HCT116 (cell line): ENCODE measurements around the gene YBEY. TPM values are rescaled to one million over a fixed set of nuclear protein-coding genes. Genes with fewer than 3 reads are reported as not detected.
"Not testable (repeated sequence)": the region's sequence is repeated elsewhere in the genome, so short reads cannot be mapped to it uniquely, and the experiment has no call there.

Experiments
- ATAC-seq: fragments of 200-7000 bp; cut with Tn5 transposase; 2 replicates; pipeline ENCODE4 v1.9.1; 2020; ENCODE audit warnings: mild to moderate bottlenecking, moderate library complexity
- BruUV-seq: library from RNA; stranded (reverse); fragments of 400-500 nt; replicated peaks from 2 replicates; lab custom pipeline; 2021; lab: Mats Ljungman, UMichigan
- CTCF ChIA-PET: fragments of 300-600 bp; sonication (Branson Sonifier 250); formaldehyde crosslinking; loops from one replicate; lab custom pipeline; 2021; ENCODE audit warnings: antibody characterized with exemption; lab: Charles Lee
- POLR2A ChIA-PET: fragments of 300-600, 350-600 bp; sonication (Branson Sonifier 250); formaldehyde crosslinking; loops from one replicate; lab custom pipeline; 2021; ENCODE audit warnings: antibody characterized with exemption; lab: Charles Lee
- RAD21 ChIA-PET, 2 experiments: fragments of 300-600 bp; sonication (Branson Sonifier 250); formaldehyde crosslinking; loops; one replicate each; lab custom pipeline; 2023; ENCODE audit warnings: low total read pairs in 2 of 2; ENCODE audit not compliant: uncharacterized antibody in 2 of 2, unreplicated experiment in 2 of 2, low non-redundant PET in 1 of 2; lab: Charles Lee
- DNase-seq: peaks from one replicate; pipeline ENCODE4 v3.0.0-alpha.2; 2010; ENCODE audit warnings: low read depth, low spot score
- H2AFZ ChIP-seq: fragments of 200-600 bp; shearing (Covaris generic), sonication (generic); 2 replicates; pipeline ENCODE4 v1.6.1; 2017; ENCODE audit warnings: low read depth, mixed run types, mixed read lengths, antibody characterized with exemption, low read length; ENCODE audit not compliant: poor library complexity, severe bottlenecking
- H3K27ac ChIP-seq: 2 replicates; pipeline ENCODE4 v1.5.1; 2012; ENCODE audit warnings: low read depth, low read length
- H3K27me3 ChIP-seq: fragments of 200-600 bp; sonication (generic); 2 replicates; pipeline ENCODE4 v1.6.1; 2016; ENCODE audit warnings: mixed run types, low read length, mixed read lengths; ENCODE audit not compliant: insufficient read depth
- H3K36me3 ChIP-seq, 2 experiments: fragments of 200-500 bp in 1 of 2; fragments of 200-600 bp in 1 of 2; sonication (Bioruptor generic) in 1 of 2; sonication (generic) in 1 of 2; 2 replicates each; pipeline versions ENCODE4 v1.5.1 to v1.6.1; 2014 to 2016; ENCODE audit warnings: low read length in 2 of 2, inconsistent platforms in 1 of 2, mixed read lengths in 1 of 2, mixed run types in 1 of 2; ENCODE audit not compliant: insufficient read depth in 2 of 2, control insufficient read depth in 1 of 2
- H3K4me1 ChIP-seq, 2 experiments: fragments of 200-600 bp in 1 of 2; sonication (generic) in 1 of 2; 2 replicates each; pipeline versions ENCODE4 v1.5.1 to v1.6.1; 2012 to 2017; ENCODE audit warnings: low read length in 2 of 2, inconsistent platforms in 1 of 2, mild to moderate bottlenecking in 1 of 2, mixed read lengths in 1 of 2, mixed run types in 1 of 2, moderate library complexity in 1 of 2; ENCODE audit not compliant: insufficient read depth in 2 of 2, control insufficient read depth in 1 of 2
- H3K4me2 ChIP-seq: fragments of 200-600 bp; sonication (generic); 2 replicates; pipeline ENCODE4 v1.6.1; 2017; ENCODE audit warnings: mixed run types, low read length, mixed read lengths
- H3K4me3 ChIP-seq, 2 experiments: fragments of 200-600 bp in 1 of 2; sonication (generic) in 1 of 2; replicated peaks in 1 of 2; 2 replicates each; pipeline ENCODE4 v1.5.1; 2011 to 2016; ENCODE audit warnings: low read length in 2 of 2, control low read depth in 1 of 2, low read depth in 1 of 2, mild to moderate bottlenecking in 1 of 2, mixed read lengths in 1 of 2, mixed run types in 1 of 2
- H3K79me2 ChIP-seq: fragments of 200-600 bp; sonication (generic); 2 replicates; pipeline ENCODE4 v1.6.1; 2017; ENCODE audit warnings: mild to moderate bottlenecking, mixed run types, low read length, moderate library complexity, mixed read lengths; ENCODE audit not compliant: insufficient read depth
- H3K9ac ChIP-seq: fragments of 200-600 bp; sonication (generic); 2 replicates; pipeline ENCODE4 v1.6.1; 2016; ENCODE audit warnings: low read length, mixed read lengths
- H3K9me2 ChIP-seq: fragments of 200-600 bp; sonication (generic), shearing (Covaris generic); 2 replicates; pipeline ENCODE4 v1.6.1; 2017; ENCODE audit warnings: mixed run types, mild to moderate bottlenecking, moderate library complexity; ENCODE audit not compliant: insufficient read depth
- H3K9me3 ChIP-seq, 2 experiments: fragments of 200-500 bp in 1 of 2; fragments of 200-600 bp in 1 of 2; sonication (Bioruptor generic) in 1 of 2; sonication (generic) in 1 of 2; 2 replicates each; pipeline ENCODE4 v1.6.1; 2014 to 2017; ENCODE audit warnings: low read length in 2 of 2, mixed read lengths in 2 of 2, inconsistent platforms in 1 of 2, low read depth in 1 of 2, mild to moderate bottlenecking in 1 of 2, mixed run types in 1 of 2, moderate library complexity in 1 of 2; ENCODE audit not compliant: control insufficient read depth in 1 of 2, insufficient read depth in 1 of 2
- H4K20me1 ChIP-seq: fragments of 200-600 bp; sonication (generic), shearing (Covaris generic); 2 replicates; pipeline ENCODE4 v1.6.1; 2017; ENCODE audit warnings: mixed run types, mild to moderate bottlenecking, moderate library complexity; ENCODE audit not compliant: insufficient read depth
- ATF3 ChIP-seq: IDR thresholded peaks from 2 replicates; pipeline ENCODE4 v1.6.1; 2012
- EZH2 ChIP-seq: fragments of 200-600 bp; sonication (generic); IDR thresholded peaks from 2 replicates; pipeline ENCODE4 v1.6.1; 2017; ENCODE audit warnings: antibody characterized with exemption, mixed run types
- SP1 ChIP-seq: IDR thresholded peaks from 2 replicates; pipeline ENCODE4 v1.6.1; 2012; ENCODE audit warnings: low read depth
- ZNF274 ChIP-seq: fragments of 200-500 bp; sonication (Bioruptor generic); IDR thresholded peaks from 2 replicates; pipeline ENCODE4 v1.6.1; 2014; ENCODE audit warnings: mild to moderate bottlenecking, low read depth, low read length, inconsistent platforms
- intact Hi-C: fragments of 100-400 bp; cut with micrococcal nuclease; formaldehyde crosslinking; loops from 2 replicates; pipeline ENCODE4 v1.10.0; 2022
- total RNA-seq: library from RNA; stranded (reverse); gene quantifications from one replicate; pipeline ENCODE4 v1.2.1, GENCODE V29; 2021; ENCODE audit not compliant: unreplicated experiment

YBEY gene
- total RNA-seq, 1 experiment from 2014 or later = 31.5 TPM

GRCh38 chr21:46239817-46240325 is 46.3 kb upstream of the YBEY start:
- intact Hi-C loops = no loop called here
- BruUV-seq = no TSS peak
- peaks cover 69 to 79% of the 10 kb centered on the region in 2 experiments for H3K36me3 ChIP-seq
- H3K4me1 ChIP-seq = no peaks in the 10 kb centered on the region
- POLR2A ChIA-PET = no interaction called here
- no peak overlapping the region for H2AFZ ChIP-seq
- H4K20me1 ChIP-seq = no peaks in the 10 kb centered on the region; the same call in 1 of the 2 replicates
- TF ChIP-seq SP1 (no peak), ZNF274 (no peak), EZH2 (no peak), ATF3 (no peak)
- TF ChIP-seq, all 23 proteins: peak for 0
- Histone ChIP-seq H3K4me3 (no peak overlapping the region), H3K27me3 (no peaks in the 10 kb centered on the region), H3K79me2 (no peaks in the 10 kb centered on the region), H3K9me2 (no peaks in the 10 kb centered on the region), H3K4me2 (no peak overlapping the region), H3K9ac (no peak overlapping the region), H3K27ac (no peak overlapping the region), H3K9me3 (no peaks in the 10 kb centered on the region)
- ATAC-seq (no peak), DNase-seq (no peak)
- CTCF ChIA-PET = no interaction called here
- RAD21 ChIA-PET = no interaction called here

GRCh38 chr21:46241577-46241976 is 44.6 kb upstream of the YBEY start:
- H4K20me1 ChIP-seq, H2AFZ ChIP-seq, DNase-seq, H3K4me3 ChIP-seq, H3K27ac ChIP-seq, H3K4me1 ChIP-seq, H3K27me3 ChIP-seq, H3K9me3 ChIP-seq, H3K79me2 ChIP-seq, RAD21 ChIA-PET, H3K9ac ChIP-seq, H3K4me2 ChIP-seq, H3K9me2 ChIP-seq, ATAC-seq, CTCF ChIA-PET, intact Hi-C loops, POLR2A ChIA-PET: not testable (repeated sequence)
- H3K36me3 ChIP-seq = peaks cover 68 to 77% of the 10 kb centered on the region in 2 experiments; a peak in 3 of 4 replicates
- TSS peak; percentile 22 for BruUV-seq
